ENCODE measurements around the gene B4GALT1. TPM values are rescaled to one million over a fixed set of nuclear protein-coding genes. Genes with fewer than 3 reads are reported as not detected.

B4GALT1 gene
- total and polyA plus RNA-seq, 2 donors (not counting 1 experiment from before 2014, with no cell fraction given): 24.1 to 64.8 TPM

DNA sequence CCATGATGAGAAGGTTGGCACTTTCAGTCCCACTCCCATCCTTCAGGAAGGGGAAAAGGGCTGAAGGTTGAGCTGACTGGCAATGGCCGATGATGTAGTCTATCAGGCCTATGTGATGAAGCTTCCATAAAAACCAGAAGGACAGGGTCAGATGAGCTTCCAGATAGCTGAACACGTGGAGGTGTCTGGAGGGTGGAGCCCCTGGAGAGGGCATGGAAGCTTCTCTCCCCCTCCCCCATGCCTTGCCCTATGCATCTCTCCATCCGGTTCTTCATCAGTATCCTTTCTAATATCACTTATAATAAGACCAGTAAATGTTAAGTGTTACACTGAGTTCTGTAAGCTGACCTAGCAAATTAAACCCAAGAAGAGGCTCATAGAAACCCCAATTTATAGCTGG lies 58.0 kb downstream of the B4GALT1 start:
- TF ChIP-seq, protein P1, sequence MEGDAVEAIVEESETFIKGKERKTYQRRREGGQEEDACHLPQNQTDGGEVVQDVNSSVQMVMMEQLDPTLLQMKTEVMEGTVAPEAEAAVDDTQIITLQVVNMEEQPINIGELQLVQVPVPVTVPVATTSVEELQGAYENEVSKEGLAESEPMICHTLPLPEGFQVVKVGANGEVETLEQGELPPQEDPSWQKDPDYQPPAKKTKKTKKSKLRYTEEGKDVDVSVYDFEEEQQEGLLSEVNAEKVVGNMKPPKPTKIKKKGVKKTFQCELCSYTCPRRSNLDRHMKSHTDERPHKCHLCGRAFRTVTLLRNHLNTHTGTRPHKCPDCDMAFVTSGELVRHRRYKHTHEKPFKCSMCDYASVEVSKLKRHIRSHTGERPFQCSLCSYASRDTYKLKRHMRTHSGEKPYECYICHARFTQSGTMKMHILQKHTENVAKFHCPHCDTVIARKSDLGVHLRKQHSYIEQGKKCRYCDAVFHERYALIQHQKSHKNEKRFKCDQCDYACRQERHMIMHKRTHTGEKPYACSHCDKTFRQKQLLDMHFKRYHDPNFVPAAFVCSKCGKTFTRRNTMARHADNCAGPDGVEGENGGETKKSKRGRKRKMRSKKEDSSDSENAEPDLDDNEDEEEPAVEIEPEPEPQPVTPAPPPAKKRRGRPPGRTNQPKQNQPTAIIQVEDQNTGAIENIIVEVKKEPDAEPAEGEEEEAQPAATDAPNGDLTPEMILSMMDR (conservative IDR thresholded peaks at IDR 0.05 in 1 of 2, IDR thresholded peaks at IDR 0.05 in 1 of 2; ENCODE audit: low read depth in 1 of 2, low read length in 2 of 2): no peak
- no peak for TF ChIP-seq EZH2 (IDR thresholded peaks at IDR 0.05; ENCODE audit: low read length, missing control alignments)
- no peak overlapping the region for H3K9ac ChIP-seq (ENCODE audit: insufficient read depth, low read length)

DNA sequence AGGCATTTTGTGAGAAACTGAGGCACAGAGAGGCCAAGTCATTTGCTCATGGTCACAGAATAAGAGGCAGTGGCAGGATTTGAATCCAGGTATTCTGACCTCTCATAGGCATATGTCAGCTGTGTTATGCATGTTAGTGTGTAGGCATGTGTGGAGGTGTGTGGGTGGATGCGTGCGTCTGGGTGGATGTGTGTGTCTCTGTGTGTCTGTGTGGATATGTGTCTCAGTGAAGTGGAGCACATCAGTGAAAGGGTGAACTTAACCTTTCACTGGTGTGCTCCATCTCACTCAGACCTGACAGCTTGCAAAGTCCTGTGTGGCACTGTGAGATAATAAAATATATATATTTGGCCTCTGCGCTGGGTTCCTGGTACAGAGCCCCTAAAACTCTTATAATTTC lies 58.7 kb downstream of the B4GALT1 start:
- Histone ChIP-seq H2AFZ (ENCODE audit: low read length) (no peak overlapping the region), H3K9ac (ENCODE audit: insufficient read depth, low read length) (no peak overlapping the region), H3K9me3 (ENCODE audit: control insufficient read depth, insufficient read depth, low read depth, low read length) (no peaks in the 10 kb centered on the region), H3K36me3 (ENCODE audit: control insufficient read depth, insufficient read depth, low read length) (peaks cover 3% of the 10 kb centered on the region), H3K4me1 (ENCODE audit: control insufficient read depth, extremely low read depth, insufficient read depth, low read length) (peaks cover 15% of the 10 kb centered on the region), H3K4me3 (replicated peaks in 1 of 4; ENCODE audit: control extremely low read depth in 1 of 4, insufficient read depth in 1 of 4, low read depth in 3 of 4, low read length in 4 of 4) (no peak overlapping the region), H3K4me2 (ENCODE audit: extremely low read depth, insufficient read depth, low read length) (no peak overlapping the region), H3K27ac (ENCODE audit: insufficient read depth, low read length) (no peak overlapping the region), H3K79me2 (ENCODE audit: control insufficient read depth, insufficient read depth, low read length) (no peaks in the 10 kb centered on the region), H3K27me3 (ENCODE audit: control insufficient read depth, insufficient read depth, low read length) (no peaks in the 10 kb centered on the region), H4K20me1 (ENCODE audit: control insufficient read depth, extremely low read depth, insufficient read depth, low read length) (no peaks in the 10 kb centered on the region)
- DNase-seq (ENCODE audit: low read depth in 2 of 2): no peak
- no peak for TF ChIP-seq EZH2 (IDR thresholded peaks at IDR 0.05; ENCODE audit: low read length, missing control alignments)
- TF ChIP-seq, protein P1 (conservative IDR thresholded peaks at IDR 0.05 in 1 of 2, IDR thresholded peaks at IDR 0.05 in 1 of 2; ENCODE audit: low read depth in 1 of 2, low read length in 2 of 2): no peak

More for the DNA sequence above, 58.0 kb downstream of the B4GALT1 start:
- no peak overlapping the region for H2AFZ ChIP-seq (ENCODE audit: low read length)
- peaks cover 5% of the 10 kb centered on the region for H3K36me3 ChIP-seq (ENCODE audit: control insufficient read depth, insufficient read depth, low read length)
- H3K4me1 ChIP-seq (ENCODE audit: control insufficient read depth, extremely low read depth, insufficient read depth, low read length): peaks cover 15% of the 10 kb centered on the region
- no peaks in the 10 kb centered on the region for H3K9me3 ChIP-seq (ENCODE audit: control insufficient read depth, insufficient read depth, low read depth, low read length)
- no peak for DNase-seq (ENCODE audit: low read depth in 2 of 2)
- H4K20me1 ChIP-seq (ENCODE audit: control insufficient read depth, extremely low read depth, insufficient read depth, low read length): no peaks in the 10 kb centered on the region
- no peaks in the 10 kb centered on the region for H3K79me2 ChIP-seq (ENCODE audit: control insufficient read depth, insufficient read depth, low read length)
- no peak overlapping the region for H3K4me3 ChIP-seq (replicated peaks in 1 of 4; ENCODE audit: control extremely low read depth in 1 of 4, insufficient read depth in 1 of 4, low read depth in 3 of 4, low read length in 4 of 4)
- H3K27me3 ChIP-seq (ENCODE audit: control insufficient read depth, insufficient read depth, low read length): no peaks in the 10 kb centered on the region
- no peak overlapping the region for H3K27ac ChIP-seq (ENCODE audit: insufficient read depth, low read length)
- H3K4me2 ChIP-seq (ENCODE audit: extremely low read depth, insufficient read depth, low read length): no peak overlapping the region

DNA sequence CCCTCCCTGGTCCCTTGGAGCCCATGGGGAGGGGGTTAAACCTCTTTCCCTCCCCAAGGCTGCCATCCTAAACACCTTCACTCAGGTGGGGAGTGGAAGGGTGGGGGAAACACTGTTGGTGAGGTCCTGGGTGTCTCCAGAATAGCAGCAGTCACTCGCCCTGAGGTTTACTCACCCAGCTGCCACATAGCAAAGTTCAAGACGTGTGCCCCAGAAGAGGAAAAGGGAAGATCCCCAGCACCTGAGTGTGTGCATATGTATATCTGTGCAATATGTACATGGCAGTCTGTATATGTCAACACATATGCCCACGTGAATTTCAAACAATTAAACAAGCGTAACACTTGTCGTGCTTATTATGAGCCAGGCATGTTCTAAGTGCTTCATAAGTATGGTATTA lies 59.4 kb downstream of the B4GALT1 start:
- H3K4me2 ChIP-seq (ENCODE audit: extremely low read depth, insufficient read depth, low read length): no peak overlapping the region

More for the DNA sequence above, 59.4 kb downstream of the B4GALT1 start:
- no peaks in the 10 kb centered on the region for H3K27me3 ChIP-seq (ENCODE audit: control insufficient read depth, insufficient read depth, low read length)
- peaks cover 15% of the 10 kb centered on the region for H3K4me1 ChIP-seq (ENCODE audit: control insufficient read depth, extremely low read depth, insufficient read depth, low read length)
- no peak overlapping the region for H2AFZ ChIP-seq (ENCODE audit: low read length)
- no peak overlapping the region for H3K9ac ChIP-seq (ENCODE audit: insufficient read depth, low read length)
- no peak overlapping the region for H3K4me3 ChIP-seq (replicated peaks in 1 of 4; ENCODE audit: control extremely low read depth in 1 of 4, insufficient read depth in 1 of 4, low read depth in 3 of 4, low read length in 4 of 4)
- H3K36me3 ChIP-seq (ENCODE audit: control insufficient read depth, insufficient read depth, low read length): peaks cover 3% of the 10 kb centered on the region
- no peak for DNase-seq (ENCODE audit: low read depth in 2 of 2)
- H4K20me1 ChIP-seq (ENCODE audit: control insufficient read depth, extremely low read depth, insufficient read depth, low read length): no peaks in the 10 kb centered on the region
- no peaks in the 10 kb centered on the region for H3K9me3 ChIP-seq (ENCODE audit: control insufficient read depth, insufficient read depth, low read depth, low read length)
- H3K79me2 ChIP-seq (ENCODE audit: control insufficient read depth, insufficient read depth, low read length): no peaks in the 10 kb centered on the region
- peak overlapping the region; percentile 48 for H3K27ac ChIP-seq (ENCODE audit: insufficient read depth, low read length)
- TF ChIP-seq, protein P1 (conservative IDR thresholded peaks at IDR 0.05 in 1 of 2, IDR thresholded peaks at IDR 0.05 in 1 of 2; ENCODE audit: low read depth in 1 of 2, low read length in 2 of 2): no peak
- TF ChIP-seq EZH2 (IDR thresholded peaks at IDR 0.05; ENCODE audit: low read length, missing control alignments): no peak
